ENCODE results near the gene KISS1R.

DNA sequence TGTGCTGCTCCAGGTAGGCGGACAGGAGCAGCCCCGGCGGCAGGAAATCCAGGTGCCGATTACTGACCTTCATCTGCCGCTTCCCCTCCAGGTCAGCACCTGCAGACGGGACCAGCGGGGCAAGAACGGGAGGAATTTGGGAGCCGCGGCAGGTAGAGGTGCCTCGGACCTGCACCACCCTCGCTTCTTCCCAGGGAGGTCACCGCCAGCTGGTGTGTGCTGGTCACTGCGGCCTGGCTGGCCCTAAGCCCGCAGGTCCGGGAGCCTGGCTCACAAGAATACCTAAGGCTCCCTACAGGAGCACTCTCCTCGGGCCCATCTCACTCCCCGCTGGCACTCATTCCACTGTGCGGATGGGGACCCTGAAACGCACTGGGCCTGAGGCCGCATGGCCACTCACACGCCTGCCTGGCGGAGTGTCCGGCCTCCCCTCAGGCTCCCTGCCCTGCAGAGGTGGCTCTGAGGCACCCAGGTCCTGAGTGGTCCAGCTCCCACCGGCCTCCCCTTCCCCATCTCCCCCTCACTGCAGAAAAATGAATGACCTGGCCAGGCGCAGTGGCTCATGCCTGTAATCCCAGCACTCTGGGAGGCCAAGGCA, 19.6 kb upstream of the KISS1R start:
- TF ChIP-seq, protein P1, sequence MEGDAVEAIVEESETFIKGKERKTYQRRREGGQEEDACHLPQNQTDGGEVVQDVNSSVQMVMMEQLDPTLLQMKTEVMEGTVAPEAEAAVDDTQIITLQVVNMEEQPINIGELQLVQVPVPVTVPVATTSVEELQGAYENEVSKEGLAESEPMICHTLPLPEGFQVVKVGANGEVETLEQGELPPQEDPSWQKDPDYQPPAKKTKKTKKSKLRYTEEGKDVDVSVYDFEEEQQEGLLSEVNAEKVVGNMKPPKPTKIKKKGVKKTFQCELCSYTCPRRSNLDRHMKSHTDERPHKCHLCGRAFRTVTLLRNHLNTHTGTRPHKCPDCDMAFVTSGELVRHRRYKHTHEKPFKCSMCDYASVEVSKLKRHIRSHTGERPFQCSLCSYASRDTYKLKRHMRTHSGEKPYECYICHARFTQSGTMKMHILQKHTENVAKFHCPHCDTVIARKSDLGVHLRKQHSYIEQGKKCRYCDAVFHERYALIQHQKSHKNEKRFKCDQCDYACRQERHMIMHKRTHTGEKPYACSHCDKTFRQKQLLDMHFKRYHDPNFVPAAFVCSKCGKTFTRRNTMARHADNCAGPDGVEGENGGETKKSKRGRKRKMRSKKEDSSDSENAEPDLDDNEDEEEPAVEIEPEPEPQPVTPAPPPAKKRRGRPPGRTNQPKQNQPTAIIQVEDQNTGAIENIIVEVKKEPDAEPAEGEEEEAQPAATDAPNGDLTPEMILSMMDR (IDR thresholded peaks at IDR 0.05) = no peak
- TF ChIP-seq POLR2AphosphoS5 (IDR thresholded peaks at IDR 0.05) = no peak

Data from esophagus muscularis mucosa (tissue), 3 donors.